K562 (cell line): ENCODE data around the gene NACC1. TPM values are rescaled to one million over a fixed set of nuclear protein-coding genes. Genes with fewer than 3 reads are reported as not detected.

Source experiments
- ATAC-seq: fragments of 200-7000 bp; cut with Tn5 transposase; 3 replicates; pipeline ENCODE4 v1.9.1; 2020; ENCODE audit warnings: moderate library complexity
- BruUV-seq: library from RNA; stranded (reverse); fragments of 400-500 nt; replicated peaks from 2 replicates; lab custom pipeline; 2021; lab: Mats Ljungman, UMichigan
- CTCF ChIA-PET: fragments of 300-600 bp; formaldehyde crosslinking; extraction: SDS; loops from one replicate; lab custom pipeline; 2021; ENCODE audit warnings: low intra/inter-chr PET ratio; lab: Yijun Ruan, JAX
- POLR2A ChIA-PET: fragments of 300-600, 350-650 bp; sonication (Branson Sonifier 250); formaldehyde crosslinking; extraction: SDS; loops from one replicate; lab custom pipeline; 2021; ENCODE audit warnings: antibody characterized with exemption, inconsistent platforms; lab: Yijun Ruan, JAX
- DNase-seq, 4 experiments: peaks; one replicate each; pipeline versions ENCODE4 v3.0.0 to v3.0.0-alpha.2; 2011 to 2018; ENCODE audit warnings: low spot score in 3 of 4, mixed read lengths in 3 of 4; ENCODE audit errors: extremely low read depth in 1 of 4
- FAIRE-seq: peaks from 2 replicates; lab custom pipeline; 2011; peaks lifted over from hg19 to GRCh38; lab: Jason Lieb, UNC
- H2AFZ ChIP-seq: 2 replicates; pipeline ENCODE4 v1.6.0; 2011; ENCODE audit warnings: low read depth, low read length, control low read depth, inconsistent platforms
- H3K27ac ChIP-seq: fragments of 200-600 bp; 3 replicates; pipeline ENCODE4 v1.8.0; 2011; ENCODE audit warnings: low read depth, mild to moderate bottlenecking, control low read depth, inconsistent platforms, low read length, moderate library complexity, mixed read lengths; ENCODE audit errors: extremely low read depth
- H3K27me3 ChIP-seq, 2 experiments: fragments of 300-600 bp in 1 of 2; 2 replicates in 1 of 2; 3 replicates in 1 of 2; pipeline versions ENCODE4 v1.6.0 to v1.8.0; 2011; ENCODE audit warnings: inconsistent platforms in 2 of 2, low read length in 2 of 2, mild to moderate bottlenecking in 1 of 2, mixed read lengths in 1 of 2, moderate library complexity in 1 of 2; ENCODE audit not compliant: control insufficient read depth in 2 of 2, insufficient read depth in 2 of 2
- H3K36me3 ChIP-seq: fragments of 300-600 bp; 3 replicates; pipeline ENCODE4 v1.8.0; 2011; ENCODE audit warnings: mild to moderate bottlenecking, low read length, inconsistent platforms; ENCODE audit not compliant: control insufficient read depth, insufficient read depth
- H3K4me1 ChIP-seq, 2 experiments: fragments of 200-600 bp in 1 of 2; replicated peaks in 1 of 2; 2 replicates in 1 of 2; 3 replicates in 1 of 2; pipeline versions ENCODE4 v1.5.1 to v1.8.0; 2011; ENCODE audit warnings: inconsistent platforms in 2 of 2, low read length in 2 of 2, mild to moderate bottlenecking in 1 of 2, mixed read lengths in 1 of 2, moderate library complexity in 1 of 2; ENCODE audit not compliant: control insufficient read depth in 2 of 2, insufficient read depth in 2 of 2
- H3K4me2 ChIP-seq: 2 replicates; pipeline ENCODE4 v1.6.1; 2011; ENCODE audit warnings: low read length, control low read depth, inconsistent platforms, mixed read lengths; ENCODE audit not compliant: insufficient read depth
- H3K4me3 ChIP-seq: fragments of 200-600 bp; sonication (generic), shearing (Covaris generic); 2 replicates; pipeline ENCODE4 v1.5.1; 2016; ENCODE audit warnings: control low read depth, inconsistent platforms
- H3K79me2 ChIP-seq: fragments of 200-600 bp; 3 replicates; pipeline ENCODE4 v1.8.0; 2011; ENCODE audit warnings: low read length, inconsistent platforms; ENCODE audit not compliant: control insufficient read depth, insufficient read depth
- H3K9ac ChIP-seq, 2 experiments: 2 replicates each; pipeline versions ENCODE4 v1.6.0 to v1.6.1; 2011; ENCODE audit warnings: low read depth in 2 of 2, low read length in 2 of 2, control low read depth in 1 of 2, inconsistent platforms in 1 of 2, mild to moderate bottlenecking in 1 of 2, mixed read lengths in 1 of 2; ENCODE audit not compliant: insufficient read depth in 1 of 2
- H3K9me1 ChIP-seq: one replicate; pipeline ENCODE4 v1.6.0; 2011; ENCODE audit warnings: inconsistent platforms, mild to moderate bottlenecking, low read length, moderate library complexity; ENCODE audit not compliant: control insufficient read depth, insufficient read depth
- H3K9me3 ChIP-seq: replicated peaks from 2 replicates; pipeline ENCODE4 v1.5.1; 2011; ENCODE audit warnings: low read depth, low read length, inconsistent platforms; ENCODE audit not compliant: control insufficient read depth, insufficient read depth
- H4K20me1 ChIP-seq: replicated peaks from 2 replicates; pipeline ENCODE4 v1.6.1; 2011; ENCODE audit warnings: low read length, inconsistent platforms, mixed read lengths; ENCODE audit not compliant: control insufficient read depth, insufficient read depth
- MAFG ChIP-seq: fragments of 450-650 bp; conservative IDR thresholded peaks from 2 replicates; pipeline ENCODE4 v1.6.1; 2016; ENCODE audit warnings: missing genetic modification characterization, missing compliant biosample characterization
- PRDM10 ChIP-seq: fragments of 450-650 bp; IDR thresholded peaks from 2 replicates; pipeline ENCODE4 v1.6.1; 2018; ENCODE audit not compliant: partially characterized antibody
- TFE3 ChIP-seq: fragments of 450-650 bp; formaldehyde crosslinking; IDR thresholded peaks from 2 replicates; pipeline ENCODE4 v1.4.0; 2020; ENCODE audit warnings: mild to moderate bottlenecking, mixed read lengths
- WGBS: fragments of 100-300 bp; shearing (Covaris generic); methylation state at CpG from one replicate; pipeline ENCODE4 v1.1.6; 2016; ENCODE audit warnings: low coverage, mixed read lengths; ENCODE audit not compliant: insufficient coverage; ENCODE audit errors: missing lambda C conversion rate; 5-methylcytosine and 5-hydroxymethylcytosine counted together
- in situ Hi-C: fragments of 300-500 bp; cut with MboI; formaldehyde crosslinking; loops from 4 replicates; pipeline ENCODE4 v1.15.0; 2018; ENCODE audit warnings: inconsistent platforms, mixed read lengths
- intact Hi-C: fragments of 100-400 bp; cut with micrococcal nuclease; formaldehyde crosslinking; loops from 2 replicates; pipeline ENCODE4 v1.14.2; 2022
- polyA plus RNA-seq, 8 experiments: library from polyadenylated mRNA; depleted of rRNA in 4 of 8; stranded (reverse) in 5 of 8; unstranded in 3 of 8; fragments of >200 nt; fragmentation: Nextera tagmentation in 2 of 8; fragmentation: Illumina TruSeq in 1 of 8; extraction: Ambion mirVana in 2 of 8; extraction: Trizol in 1 of 8; gene quantifications; 2 replicates each; pipeline versions ENCODE4 v1.2.1 to v1.2.3, GENCODE V29; 2011 to 2014; ENCODE audit warnings: inconsistent platforms in 1 of 8, missing spikeins in 1 of 8
- total RNA-seq, 7 experiments: library from RNA; depleted of rRNA in 6 of 7; stranded (reverse); fragments of >200 nt in 6 of 7; fragmentation: Illumina TruSeq in 2 of 7; extraction: Trizol in 2 of 7; gene quantifications; 2 replicates each; pipeline versions ENCODE4 v1.2.1 to v1.2.3, GENCODE V29; 2011 to 2021; ENCODE audit warnings: low replicate concordance in 1 of 7

NACC1 gene
- total and polyA plus RNA-seq, 9 of the 15 experiments (the other 6 are each of a cell fraction or from before 2014, with no cell fraction given): 0.04 to 96.6 (median 25.8) TPM

GRCh38 chr19:13076320-13076719, 41.7 kb upstream of the NACC1 start:
- TSS peak; percentile 39 for BruUV-seq
- intact Hi-C loops (no loop called here), in situ Hi-C loops (no loop called here)
- no peak for ATAC-seq
- no peaks in the 10 kb centered on the region for H3K9me3 ChIP-seq
- no peak overlapping the region for H3K27ac ChIP-seq
- no peak for DNase-seq
- H3K36me3 ChIP-seq: peaks cover 42% of the 10 kb centered on the region; the same call in 2 of the 3 replicates
- ChIA-PET CTCF (no interaction called here), POLR2A (no interaction called here)
- TF ChIP-seq PRDM10: peak; percentile 93
- no peak for TF ChIP-seq MAFG (tag)
- TF ChIP-seq TFE3 (CRISPR knock-in tag): no peak
- no peak overlapping the region for H3K4me2 ChIP-seq
- H3K9me1 ChIP-seq: no peaks in the 10 kb centered on the region
- peak overlapping the region in 1 of 2 experiments; percentile 81; a peak in 2 of 4 replicates for H3K9ac ChIP-seq
- H4K20me1 ChIP-seq: no peaks in the 10 kb centered on the region
- 79% methylated on average over 8 of the region's 8 CpGs for WGBS
- 0 out of 3 replicates have a peak, but pooled peaks cover 2% of the 10 kb centered on the region for H3K79me2 ChIP-seq
- no peak overlapping the region for H3K4me3 ChIP-seq
- H2AFZ ChIP-seq: no peak overlapping the region
- H3K4me1 ChIP-seq: peaks cover 34 to 78% of the 10 kb centered on the region in 2 experiments
- H3K27me3 ChIP-seq: no peaks in the 10 kb centered on the region
- FAIRE-seq: no peak
